IPS-NIHi11 (cell line): ENCODE data around the gene MAML2.

Source experiments
- DNase-seq: peaks from one replicate; pipeline ENCODE4 v3.0.0; 2012; ENCODE audit warnings: mixed read lengths, low spot score

Gene MAML2

DNA sequence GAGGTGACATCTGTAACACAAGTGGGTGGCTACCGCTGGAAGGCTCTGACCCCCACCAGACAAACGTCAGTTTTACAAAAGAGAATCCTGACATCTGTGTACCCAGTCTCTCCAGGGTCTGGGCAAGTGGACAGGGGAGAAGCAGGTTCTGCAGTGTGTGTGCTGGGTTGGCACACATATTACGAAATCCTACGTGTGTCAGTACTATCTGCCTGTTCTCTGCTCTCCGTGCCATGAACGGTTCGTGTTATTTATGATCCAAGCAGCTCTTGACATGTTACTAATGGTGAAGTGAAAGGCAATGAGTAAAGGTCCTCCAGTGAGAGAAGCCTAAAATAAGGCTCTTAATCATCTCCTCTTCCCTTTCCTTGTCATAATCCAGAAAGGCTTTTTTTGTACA is 217.6 kb downstream of the MAML2 start:
- DNase-seq, result no peak

GRCh38 chr11:96124155-96124554 is 218.8 kb downstream of the MAML2 start:
- DNase-seq, result no peak

DNA sequence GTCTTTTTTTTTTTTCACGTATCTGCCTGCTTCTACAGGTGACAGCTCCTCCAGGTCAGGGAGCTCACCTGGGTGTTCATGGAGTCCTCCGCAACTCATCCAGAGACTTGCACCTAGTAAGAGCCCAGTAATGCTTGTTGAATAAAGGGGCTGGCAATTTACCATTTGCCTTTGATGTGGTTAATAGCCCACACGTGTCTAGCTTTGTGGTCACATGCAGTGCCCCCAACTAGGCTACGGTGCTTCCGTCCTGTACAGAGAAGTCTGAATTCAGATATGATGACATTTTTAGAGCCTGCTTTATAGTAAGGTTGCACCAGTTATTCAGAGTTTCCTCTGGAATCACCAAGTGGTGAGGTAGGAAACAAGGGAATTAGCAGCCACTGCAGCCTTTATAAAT is 219.7 kb downstream of the MAML2 start:
- DNase-seq, result no peak

- DNase-seq, result no peak
Observed at GRCh38 chr11:96122601-96123074, 220.4 kb downstream of the MAML2 start.

DNA sequence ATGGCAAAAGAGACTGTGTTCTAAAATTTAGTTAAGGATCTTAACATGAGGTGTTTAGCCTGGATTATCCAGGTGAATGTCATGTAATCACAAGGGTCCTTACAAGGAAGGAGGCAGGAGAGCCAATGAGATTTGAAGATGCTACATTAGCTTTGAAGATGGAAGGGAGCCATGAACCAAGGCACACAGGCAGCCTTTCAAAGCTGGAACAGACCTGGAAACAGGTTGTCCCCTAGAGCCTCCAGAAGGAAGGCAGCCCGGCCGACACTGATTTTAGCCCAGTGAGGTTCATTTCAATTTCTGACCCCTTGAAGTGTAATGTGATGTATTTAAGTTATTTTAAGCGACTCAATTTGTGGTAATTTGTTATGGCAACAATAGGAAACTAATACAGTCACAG is 223.8 kb downstream of the MAML2 start:
- no peak for DNase-seq

DNA sequence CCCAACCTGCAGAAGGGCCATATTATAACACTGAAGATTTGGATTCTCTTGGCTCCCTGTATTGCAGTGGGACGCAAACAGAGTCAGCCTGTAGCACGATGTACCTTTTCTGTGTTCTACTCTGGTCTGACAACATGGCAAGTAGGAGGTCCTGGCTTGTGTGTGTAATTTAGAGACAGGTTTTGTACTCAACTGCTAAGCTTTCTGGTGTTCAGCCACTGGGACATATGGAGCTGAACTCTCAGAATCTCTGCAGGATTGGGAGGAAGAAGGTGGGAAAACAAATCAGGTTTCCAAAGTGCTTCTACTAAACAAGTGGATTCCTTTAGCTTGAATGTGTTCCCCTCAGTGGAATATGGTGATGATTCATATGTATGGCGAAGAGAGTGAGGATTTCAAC is 226.6 kb downstream of the MAML2 start:
- no peak for DNase-seq

- no peak for DNase-seq
Observed at GRCh38 chr11:96114178-96115064, 228.6 kb downstream of the MAML2 start.

GRCh38 chr11:96113193-96113681 is 229.8 kb downstream of the MAML2 start:
- no peak for DNase-seq

GRCh38 chr11:96112192-96113128 is 230.5 kb downstream of the MAML2 start:
- DNase-seq, result no peak

- DNase-seq, result no peak
Observed at GRCh38 chr11:96111308-96111707, 231.7 kb downstream of the MAML2 start.

GRCh38 chr11:96110302-96110701 is 232.7 kb downstream of the MAML2 start:
- no peak for DNase-seq

GRCh38 chr11:96109331-96110030 is 233.5 kb downstream of the MAML2 start:
- no peak for DNase-seq

DNA sequence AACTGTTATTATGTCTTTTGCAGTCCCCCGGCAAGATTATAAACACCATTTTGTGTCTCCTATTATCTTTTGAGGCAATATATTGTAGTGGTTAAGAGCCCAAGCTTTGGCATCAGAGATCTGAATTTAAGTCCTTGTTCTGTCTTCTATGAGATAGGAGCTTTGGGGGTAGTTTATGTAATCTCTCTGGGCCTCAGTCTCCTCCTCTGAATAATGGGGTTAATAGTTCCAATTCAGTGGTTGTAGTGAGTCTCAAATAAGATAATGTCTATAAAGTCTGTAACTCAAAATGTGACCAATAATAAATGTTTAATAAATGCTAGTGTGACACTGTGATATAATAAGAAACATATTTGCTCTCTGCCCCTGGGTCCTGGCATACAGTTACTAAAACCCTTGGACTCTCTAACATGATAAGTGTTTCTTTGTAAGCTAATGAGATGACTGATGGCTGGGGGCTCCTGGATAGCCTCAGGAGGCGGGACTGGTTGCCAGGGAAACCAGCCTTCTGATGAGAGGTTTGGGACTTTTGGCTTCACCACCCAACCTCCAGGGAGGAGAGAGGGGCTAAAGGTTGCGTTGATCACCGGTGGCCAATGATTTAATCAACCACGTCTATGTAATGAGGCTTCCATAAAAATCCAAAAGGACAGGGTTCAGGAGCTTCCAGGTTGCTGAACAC is 235.7 kb downstream of the MAML2 start:
- no peak for DNase-seq

DNA sequence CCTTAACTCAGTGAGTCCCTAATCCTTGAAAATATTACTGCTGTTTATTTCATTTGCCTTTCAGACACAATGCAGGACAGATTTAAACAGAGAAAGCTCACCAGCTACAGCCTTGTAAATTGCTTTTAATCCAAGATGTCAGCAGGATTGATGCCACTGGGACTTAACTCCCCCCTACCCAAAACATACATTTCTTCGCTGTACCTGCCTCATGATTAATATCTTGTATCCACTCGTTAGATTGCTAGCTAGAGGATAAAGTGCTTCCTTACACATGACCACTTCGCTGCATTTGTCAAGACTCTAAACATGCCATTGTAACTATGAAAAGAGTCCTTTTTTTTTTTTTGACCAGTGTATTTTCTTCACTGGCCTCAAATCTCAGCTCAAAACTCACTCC is 236.3 kb downstream of the MAML2 start:
- no peak for DNase-seq

DNA sequence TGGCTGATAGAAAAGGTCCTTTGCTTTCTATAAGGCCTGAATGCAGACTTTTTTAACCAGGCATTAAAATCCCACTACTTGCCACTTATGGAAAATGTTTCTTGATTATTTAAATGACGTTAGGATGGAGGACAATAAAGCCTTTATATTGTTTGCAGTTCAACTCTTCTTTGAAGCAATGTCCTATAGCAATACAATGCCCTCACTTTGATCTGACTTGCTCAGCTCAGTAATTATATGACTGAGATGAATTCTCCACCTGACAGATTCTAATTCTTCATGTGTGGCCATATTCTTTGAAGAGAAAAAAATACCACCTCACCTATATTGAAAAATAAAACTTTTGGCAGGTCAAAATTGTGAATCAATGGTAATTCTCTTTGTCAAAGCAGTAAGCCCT is 237.1 kb downstream of the MAML2 start:
- DNase-seq, result no peak

DNA sequence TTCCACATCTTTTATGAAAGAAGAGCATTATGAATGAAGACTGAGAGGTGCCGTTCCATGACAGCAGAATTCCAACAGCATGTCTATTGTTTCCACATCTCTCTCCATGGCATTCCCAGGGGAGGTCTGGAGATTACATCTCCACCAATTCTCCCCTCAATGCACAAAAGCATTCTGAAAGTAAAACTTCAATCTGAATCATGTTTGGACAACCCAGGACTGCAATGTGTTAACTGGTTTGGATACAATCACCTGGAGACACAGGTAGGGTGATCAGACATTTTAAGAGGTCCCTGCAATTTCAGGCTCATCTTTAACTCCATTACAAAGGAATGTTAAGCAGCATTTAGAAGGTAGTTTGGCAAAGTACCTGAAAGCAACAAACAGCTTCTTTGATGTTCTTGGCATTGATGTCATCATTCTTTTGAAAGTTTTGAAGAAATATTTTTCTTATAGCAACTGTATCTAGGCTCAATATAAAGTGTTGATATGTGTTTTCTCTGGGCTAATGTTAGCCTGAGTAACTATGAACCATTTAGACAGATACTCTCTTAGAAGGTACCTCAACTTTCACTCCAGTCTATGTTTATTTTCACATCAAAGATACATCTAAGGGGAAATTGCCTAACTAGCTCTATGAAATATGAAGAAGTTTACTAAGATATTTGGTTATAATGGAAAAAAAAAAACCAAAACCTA is 237.6 kb downstream of the MAML2 start:
- no peak for DNase-seq

DNA sequence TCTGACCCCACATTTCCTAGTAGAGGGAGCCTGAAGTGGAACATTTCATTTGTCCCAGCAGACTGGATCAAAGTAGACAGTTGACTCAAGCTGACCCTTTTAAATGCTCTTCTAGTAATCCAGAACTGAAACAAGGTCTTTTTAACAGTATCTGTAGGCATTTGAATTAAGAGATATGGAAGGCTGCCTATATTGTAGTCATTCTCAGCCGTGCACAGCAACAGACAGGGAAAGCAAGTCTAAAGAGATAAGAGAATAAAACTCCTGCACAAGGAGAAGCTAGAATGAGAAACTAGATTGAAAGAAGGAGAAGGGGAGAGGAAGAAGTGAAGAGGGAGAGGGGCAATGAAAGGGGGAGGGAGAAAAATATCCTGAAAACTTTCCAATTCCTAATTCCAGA is 238.5 kb downstream of the MAML2 start:
- DNase-seq, result no peak

DNA sequence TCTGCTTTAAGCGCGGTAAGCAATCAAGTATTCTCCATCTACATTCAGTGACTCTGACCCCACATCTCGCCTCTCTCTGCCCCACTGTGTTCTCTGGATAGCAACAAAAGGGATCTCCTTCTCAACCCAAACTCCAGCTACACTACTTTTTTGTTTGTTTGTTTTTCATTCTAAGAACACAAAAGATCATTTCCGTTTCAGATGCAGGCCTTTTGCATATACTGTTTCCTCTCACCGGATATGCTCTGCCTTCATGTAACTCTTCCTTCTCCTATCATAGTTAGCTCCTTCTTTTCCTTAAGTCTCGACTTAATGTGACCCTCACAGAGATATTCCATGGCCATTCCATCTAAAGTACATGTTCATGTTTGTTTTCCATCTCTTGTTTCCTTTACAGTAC is 239.3 kb downstream of the MAML2 start:
- DNase-seq, result no peak

DNA sequence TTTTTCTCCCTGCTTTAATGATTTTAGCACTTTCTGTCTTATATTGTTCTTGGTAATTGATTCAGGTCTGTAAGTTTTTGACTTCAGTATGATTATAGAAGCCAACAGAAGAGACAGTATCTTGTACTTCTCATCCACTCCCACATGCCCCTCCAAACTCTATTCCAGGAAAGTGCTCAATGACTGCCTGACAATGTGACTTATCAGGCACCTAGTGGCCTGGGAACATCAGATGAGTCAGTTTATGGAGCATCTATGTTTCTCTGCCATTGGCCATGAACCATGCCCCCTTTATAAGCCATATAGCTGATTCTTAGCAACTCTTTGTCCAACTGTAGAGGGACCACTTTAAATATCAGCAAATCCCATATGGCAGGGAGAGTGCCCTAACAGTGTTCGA is 239.9 kb downstream of the MAML2 start:
- DNase-seq, result no peak

DNA sequence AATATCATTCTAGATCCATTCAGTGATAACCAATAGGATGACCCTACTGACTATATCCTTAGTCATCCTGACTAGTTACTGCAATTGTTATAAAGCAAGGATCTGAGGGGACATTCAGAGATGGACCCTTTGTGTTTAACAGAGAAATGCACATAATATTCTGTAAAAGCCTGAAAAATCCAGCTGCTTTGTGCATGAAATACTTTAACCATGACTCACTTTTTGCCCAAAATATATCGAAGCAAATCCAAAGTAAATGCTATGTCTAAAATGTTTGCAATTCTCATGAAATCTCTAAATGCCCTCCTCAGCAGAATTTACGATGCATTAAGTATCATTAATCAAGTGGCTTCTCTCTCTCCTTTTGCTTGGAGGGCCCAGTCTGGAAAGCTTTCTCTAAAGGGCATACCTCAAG is 240.3 kb downstream of the MAML2 start:
- DNase-seq, result no peak

GRCh38 chr11:96101146-96101545 is 241.8 kb downstream of the MAML2 start:
- no peak for DNase-seq
